GM19438 (cell line): ENCODE results near the gene MICAL3.

Experiments
- ATAC-seq: cut with Tn5 transposase; IDR thresholded peaks from one replicate; pipeline ENCODE4 v1.9.1; 2021; ENCODE audit warnings: low read depth; ENCODE audit not compliant: unreplicated experiment

MICAL3 gene

GRCh38 chr22:17828502-17829080 lies 195.8 kb downstream of the MICAL3 start:
- ATAC-seq: no peak

- no peak for ATAC-seq
Measured at GRCh38 chr22:17827466-17827865, 196.9 kb downstream of the MICAL3 start.

GRCh38 chr22:17825876-17826550 lies 198.3 kb downstream of the MICAL3 start:
- ATAC-seq: no peak

GRCh38 chr22:17824457-17824856 lies 199.9 kb downstream of the MICAL3 start:
- no peak for ATAC-seq

- ATAC-seq: no peak
Measured at GRCh38 chr22:17823964-17824363, 200.4 kb downstream of the MICAL3 start.

DNA sequence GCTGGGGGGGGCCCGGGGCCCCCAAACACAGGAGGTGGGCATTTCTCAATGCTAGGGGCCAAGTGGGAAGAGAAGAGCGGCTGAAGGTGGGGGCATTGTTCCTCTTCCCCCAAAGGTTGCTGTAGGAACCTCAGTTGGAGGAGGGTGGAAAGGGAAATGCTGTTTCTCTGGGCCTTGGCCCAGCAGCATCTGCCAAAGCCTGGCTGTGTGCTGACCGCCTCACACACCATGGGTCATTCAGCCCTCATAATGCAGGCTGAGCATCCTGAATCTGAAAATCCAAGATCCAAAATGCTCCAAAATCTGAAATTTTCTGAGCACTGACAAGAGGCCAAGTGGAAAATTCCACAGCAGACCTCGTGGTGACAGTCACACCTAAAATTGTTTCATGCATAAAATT lies 201.1 kb downstream of the MICAL3 start:
- no peak for ATAC-seq

GRCh38 chr22:17822087-17822486 lies 202.3 kb downstream of the MICAL3 start:
- no peak for ATAC-seq

DNA sequence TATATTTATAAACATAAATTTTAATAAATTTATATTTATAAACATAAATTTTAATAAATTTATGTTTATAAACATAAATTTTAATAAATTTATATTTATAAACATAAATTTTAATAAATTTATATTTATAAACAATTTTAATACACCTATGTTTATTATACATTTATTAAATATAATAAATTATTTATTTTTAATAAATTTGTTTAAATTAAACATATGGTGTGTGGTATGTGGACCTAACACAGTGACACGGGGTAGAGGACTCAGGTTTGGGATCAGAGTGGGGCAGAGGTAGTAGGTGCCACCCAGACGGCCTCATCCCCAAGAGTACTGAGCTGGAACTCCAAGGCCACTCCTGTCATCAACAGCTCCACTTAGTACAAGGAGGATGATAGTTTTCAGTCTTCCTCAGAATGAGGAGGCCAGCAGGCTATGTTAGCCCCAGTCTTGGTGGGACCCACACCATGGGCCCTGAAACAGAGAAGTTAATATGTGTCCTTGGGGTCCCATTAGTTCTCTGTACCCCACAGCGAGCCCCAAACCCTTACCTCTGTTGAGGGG lies 203.4 kb downstream of the MICAL3 start:
- no peak for ATAC-seq

- ATAC-seq: no peak
Measured at GRCh38 chr22:17818649-17819048, 205.7 kb downstream of the MICAL3 start.

DNA sequence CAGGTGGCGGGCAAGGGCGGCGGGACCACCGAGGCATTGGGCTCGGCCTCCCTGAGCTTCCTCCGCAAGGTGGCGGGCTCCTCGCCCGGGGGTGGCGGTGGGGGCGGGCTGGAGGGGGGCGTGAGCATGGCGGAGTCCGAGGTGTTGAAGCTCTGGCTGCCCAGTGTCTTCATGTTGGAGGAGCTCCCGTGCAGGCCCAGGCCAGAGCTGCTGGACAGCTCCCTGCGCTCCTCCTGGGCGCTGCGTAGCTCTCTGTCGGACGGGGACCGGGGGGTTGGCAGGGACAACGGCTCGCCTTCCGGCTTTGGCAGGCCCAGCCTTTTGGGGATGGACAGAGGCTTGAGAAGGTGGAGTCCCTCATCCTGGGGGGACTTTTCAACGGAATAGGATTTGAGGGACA lies 206.2 kb downstream of the MICAL3 start:
- no peak for ATAC-seq

GRCh38 chr22:17817511-17818065 lies 206.8 kb downstream of the MICAL3 start:
- ATAC-seq: no peak

DNA sequence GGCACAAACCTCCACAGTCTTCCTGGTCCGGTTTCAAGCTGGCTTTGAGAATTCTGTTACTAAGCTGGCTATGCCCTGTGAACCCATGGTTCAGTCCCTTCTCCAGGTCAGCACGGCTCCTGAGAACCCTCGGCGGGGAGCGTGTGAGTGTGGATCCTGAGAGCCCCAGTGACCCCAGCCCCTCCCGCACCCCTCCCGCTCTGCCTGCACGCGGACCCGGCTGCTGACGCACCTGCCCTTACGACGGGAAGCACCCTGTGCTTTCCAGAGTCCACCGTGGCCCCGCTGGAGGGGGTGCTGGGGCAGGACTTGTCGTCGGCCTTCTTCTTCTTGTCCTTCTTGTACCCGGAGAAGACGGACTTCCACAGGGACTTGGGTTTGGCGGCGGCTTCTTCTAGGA lies 207.3 kb downstream of the MICAL3 start:
- no peak for ATAC-seq

- no peak for ATAC-seq
Measured at GRCh38 chr22:17816649-17817048, 207.7 kb downstream of the MICAL3 start.

DNA sequence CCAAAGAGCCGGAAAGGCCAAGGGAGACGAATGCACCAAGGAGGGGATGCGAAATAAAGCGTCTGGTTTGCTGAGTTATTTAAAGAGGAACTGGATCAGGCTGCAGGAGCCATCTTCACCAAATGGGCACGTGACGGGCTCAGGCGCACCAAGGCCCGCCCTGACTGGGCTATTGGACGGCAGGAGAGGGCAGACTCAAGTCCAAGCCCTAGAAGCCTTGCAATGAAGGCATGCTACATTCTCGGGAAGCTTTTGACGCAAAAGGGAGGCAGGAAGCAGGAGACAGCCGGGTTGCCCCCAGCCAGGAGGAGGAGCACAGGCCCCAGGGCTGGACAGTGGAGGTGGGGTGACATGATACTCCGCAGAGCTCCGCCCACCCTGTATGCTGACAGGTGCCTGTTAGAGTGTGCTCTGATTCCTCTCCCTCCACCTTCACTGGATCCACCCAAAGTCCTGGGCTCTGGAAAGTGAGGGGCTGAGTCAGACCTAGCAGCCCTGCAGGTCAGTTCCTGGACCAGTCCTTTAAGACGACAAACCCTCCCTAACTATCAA lies 208.6 kb downstream of the MICAL3 start:
- ATAC-seq: no peak

DNA sequence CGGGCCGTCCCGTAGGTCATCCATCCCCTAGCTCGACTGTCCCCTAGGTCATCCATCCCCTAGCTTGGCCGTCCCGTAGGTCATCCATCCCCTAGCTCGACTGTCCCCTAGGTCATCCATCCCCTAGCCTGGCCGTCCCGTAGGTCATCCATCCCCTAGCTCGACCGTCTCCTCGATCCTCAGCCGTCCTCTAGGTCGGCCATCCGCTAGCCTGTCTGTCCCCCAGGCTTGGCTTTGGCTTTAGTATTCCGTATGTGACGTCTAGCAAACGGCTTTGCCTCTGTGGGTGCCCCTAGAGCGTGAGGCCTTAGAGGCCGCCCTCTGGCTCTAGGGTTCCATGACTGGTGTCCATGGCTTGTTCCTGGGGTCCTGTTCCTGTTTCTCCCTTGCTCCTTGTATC lies 209.5 kb downstream of the MICAL3 start:
- no peak for ATAC-seq

DNA sequence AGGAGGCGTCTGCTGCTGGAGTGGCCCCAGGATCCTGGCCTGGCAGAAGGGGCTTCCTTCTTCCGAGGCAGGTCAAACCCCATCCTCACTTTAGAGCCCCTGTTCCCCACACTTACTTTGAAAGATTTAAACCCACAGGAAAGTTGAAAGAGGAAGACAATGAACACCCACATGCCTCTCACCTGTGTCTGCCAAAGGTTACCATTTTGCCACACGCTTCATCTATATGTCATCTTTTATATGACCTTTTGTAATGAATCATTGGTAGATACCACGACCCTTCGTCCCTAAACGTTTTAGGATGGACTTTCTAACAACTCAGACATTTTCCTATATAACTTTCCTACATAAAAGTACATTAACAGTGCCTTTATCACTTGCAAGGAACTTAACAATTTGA lies 210.3 kb downstream of the MICAL3 start:
- ATAC-seq: no peak

GRCh38 chr22:17811119-17811518 lies 213.2 kb downstream of the MICAL3 start:
- ATAC-seq: no peak

- no peak for ATAC-seq
Measured at GRCh38 chr22:17810570-17811116, 213.7 kb downstream of the MICAL3 start.

- no peak for ATAC-seq
Measured at GRCh38 chr22:17808693-17809403, 215.5 kb downstream of the MICAL3 start.

DNA sequence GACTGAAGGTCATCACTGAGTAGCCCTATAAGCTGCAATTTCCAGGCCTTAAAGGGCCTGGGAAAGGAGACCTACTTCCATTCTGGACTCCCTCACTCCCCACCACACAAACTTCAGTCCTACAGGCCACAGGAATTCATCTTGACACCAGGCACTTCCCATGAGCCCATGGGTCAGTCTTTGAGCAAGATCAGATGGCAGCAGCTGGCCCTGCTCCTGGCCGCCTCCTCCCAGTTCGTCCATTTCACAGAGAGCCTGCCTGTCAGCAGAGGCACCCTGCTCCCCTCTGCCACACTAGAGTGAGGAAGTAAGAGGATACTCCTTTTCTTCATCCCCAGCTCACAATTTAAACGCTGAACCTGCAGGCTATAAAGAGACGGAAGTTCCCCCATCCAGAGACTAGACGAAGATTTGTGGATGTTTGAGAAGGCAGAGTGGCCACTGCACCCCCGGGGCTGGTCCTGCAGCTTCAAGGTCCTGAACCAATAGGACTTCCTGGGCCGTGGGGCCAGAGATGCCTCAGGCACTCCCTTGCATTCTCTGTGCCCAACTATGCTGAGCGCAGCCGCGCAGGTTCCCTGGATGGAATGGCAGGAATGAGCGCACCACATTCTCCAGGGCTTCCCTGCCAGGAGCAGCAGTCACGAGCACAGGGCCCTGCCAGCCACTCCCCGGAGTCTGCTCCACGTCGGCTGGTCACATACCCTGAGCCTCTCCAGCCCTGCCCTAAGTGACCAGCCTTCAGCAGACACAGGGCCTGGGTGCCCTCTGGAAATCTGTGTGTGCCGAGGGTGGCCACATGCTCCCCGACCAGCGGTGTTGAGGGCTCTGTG lies 216.6 kb downstream of the MICAL3 start:
- ATAC-seq: no peak
